H9 (cell line): ENCODE data around the gene MAP3K7CL. TPM values are rescaled to one million over a fixed set of nuclear protein-coding genes. Genes with fewer than 3 reads are reported as not detected.

Source experiments
- DNase-seq: peaks from one replicate; pipeline ENCODE4 v3.0.0-alpha.2; 2017
- H2AFZ ChIP-seq: one replicate; pipeline ENCODE4 v1.6.1; 2013; ENCODE audit warnings: mild to moderate bottlenecking, low read length, control low read depth, moderate library complexity
- H2AK5ac ChIP-seq: 2 replicates; pipeline ENCODE4 v1.6.1; 2013; ENCODE audit warnings: low read length, control low read depth, mixed read lengths; ENCODE audit not compliant: insufficient read length
- H2BK120ac ChIP-seq: one replicate; pipeline ENCODE4 v1.6.1; 2013; ENCODE audit warnings: low read depth, mild to moderate bottlenecking, low read length, control low read depth, inconsistent platforms; ENCODE audit not compliant: poor library complexity, severe bottlenecking
- H2BK12ac ChIP-seq: 2 replicates; pipeline ENCODE4 v1.6.1; 2013; ENCODE audit warnings: low read length, control low read depth, mixed read lengths, low read depth; ENCODE audit not compliant: insufficient read length
- H2BK15ac ChIP-seq: 2 replicates; pipeline ENCODE4 v1.6.1; 2013; ENCODE audit warnings: low read depth, low read length, control low read depth
- H2BK20ac ChIP-seq: one replicate; pipeline ENCODE4 v1.6.1; 2013; ENCODE audit warnings: low read depth, mild to moderate bottlenecking, low read length, control low read depth, inconsistent platforms; ENCODE audit not compliant: poor library complexity, severe bottlenecking
- H2BK5ac ChIP-seq: 2 replicates; pipeline ENCODE4 v1.6.1; 2013; ENCODE audit warnings: low read length, control low read depth, mixed read lengths; ENCODE audit not compliant: insufficient read length
- H3K14ac ChIP-seq: 2 replicates; pipeline ENCODE4 v1.6.1; 2013; ENCODE audit warnings: low read length, control low read depth; ENCODE audit not compliant: insufficient read depth
- H3K18ac ChIP-seq: 2 replicates; pipeline ENCODE4 v1.6.1; 2013; ENCODE audit warnings: low read depth, mild to moderate bottlenecking, mixed read lengths, low read length, control low read depth; ENCODE audit not compliant: insufficient read length
- H3K23ac ChIP-seq: 2 replicates; pipeline ENCODE4 v1.6.1; 2013; ENCODE audit warnings: low read length, control low read depth, mixed read lengths, low read depth; ENCODE audit not compliant: insufficient read length
- H3K23me2 ChIP-seq: 2 replicates; pipeline ENCODE4 v1.6.1; 2013; ENCODE audit warnings: low read depth, mild to moderate bottlenecking, mixed read lengths, low read length, control low read depth; ENCODE audit not compliant: insufficient read length, poor library complexity, severe bottlenecking
- H3K27ac ChIP-seq: 2 replicates; pipeline ENCODE4 v1.5.1; 2013; ENCODE audit warnings: low read length, control low read depth, mixed read lengths, low read depth; ENCODE audit not compliant: insufficient read length
- H3K27me3 ChIP-seq: 2 replicates; pipeline ENCODE4 v1.6.1; 2013; ENCODE audit warnings: low read length, control low read depth, inconsistent platforms; ENCODE audit not compliant: insufficient read depth
- H3K4ac ChIP-seq: 2 replicates; pipeline ENCODE4 v1.6.1; 2013; ENCODE audit warnings: low read depth, mild to moderate bottlenecking, control low read depth, inconsistent platforms, low read length, moderate library complexity
- H3K4me1 ChIP-seq: 2 replicates; pipeline ENCODE4 v1.6.1; 2013; ENCODE audit warnings: low read length, control low read depth, inconsistent platforms; ENCODE audit not compliant: insufficient read depth
- H3K4me2 ChIP-seq: 2 replicates; pipeline ENCODE4 v1.6.1; 2013; ENCODE audit warnings: low read length, control low read depth, mixed read lengths; ENCODE audit not compliant: insufficient read length, insufficient read depth
- H3K56ac ChIP-seq: 2 replicates; pipeline ENCODE4 v1.6.1; 2013; ENCODE audit warnings: low read depth, mild to moderate bottlenecking, mixed read lengths, low read length, control low read depth; ENCODE audit not compliant: insufficient read length
- H3K79me1 ChIP-seq: 2 replicates; pipeline ENCODE4 v1.6.1; 2013; ENCODE audit warnings: low read depth, mild to moderate bottlenecking, moderate library complexity, low read length, control low read depth, inconsistent platforms; ENCODE audit not compliant: insufficient read depth, poor library complexity, severe bottlenecking
- H3K79me2 ChIP-seq: 2 replicates; pipeline ENCODE4 v1.6.1; 2013; ENCODE audit warnings: low read length, control low read depth, inconsistent platforms; ENCODE audit not compliant: insufficient read depth
- H3K9ac ChIP-seq: 2 replicates; pipeline ENCODE4 v1.6.1; 2013; ENCODE audit warnings: low read length, control low read depth, mixed read lengths; ENCODE audit not compliant: insufficient read length; ENCODE audit errors: extremely low read depth
- H3K9me3 ChIP-seq: one replicate; pipeline ENCODE4 v1.6.1; 2013; ENCODE audit warnings: low read depth, low read length, inconsistent platforms; ENCODE audit not compliant: control insufficient read depth
- H3T11ph ChIP-seq: one replicate; pipeline ENCODE4 v1.6.1; 2013; ENCODE audit warnings: mild to moderate bottlenecking, low read length, control low read depth, inconsistent platforms
- H4K20me1 ChIP-seq: one replicate; pipeline ENCODE4 v1.6.1; 2013; ENCODE audit not compliant: control insufficient read depth, insufficient read length, insufficient read depth
- H4K5ac ChIP-seq: 2 replicates; pipeline ENCODE4 v1.6.1; 2013; ENCODE audit warnings: low read depth, mild to moderate bottlenecking, mixed read lengths, low read length, control low read depth; ENCODE audit not compliant: insufficient read length
- H4K8ac ChIP-seq: replicated peaks from 2 replicates; pipeline ENCODE4 v1.6.1; 2013; ENCODE audit warnings: low read length, control low read depth, mixed read lengths, low read depth; ENCODE audit not compliant: insufficient read length
- H4K91ac ChIP-seq: 2 replicates; pipeline ENCODE4 v1.6.1; 2013; ENCODE audit warnings: low read depth, mild to moderate bottlenecking, moderate library complexity, mixed read lengths, low read length, control low read depth; ENCODE audit not compliant: insufficient read length
- H3K27ac Mint-ChIP-seq, 3 experiments: 2 replicates in 2 of 3; 3 replicates in 1 of 3; pipeline ENCODE4 v1.8.0; 2020 to 2021; ENCODE audit warnings: mixed read lengths in 3 of 3, mild to moderate bottlenecking in 1 of 3, moderate library complexity in 1 of 3
- H3K27me3 Mint-ChIP-seq: 2 replicates; pipeline ENCODE4 v1.8.0; 2021; ENCODE audit warnings: low read depth, mild to moderate bottlenecking, moderate library complexity, mixed read lengths
- H3K36me3 Mint-ChIP-seq, 3 experiments: 2 replicates in 2 of 3; 3 replicates in 1 of 3; pipeline ENCODE4 v1.8.0; 2020 to 2021; ENCODE audit warnings: low read depth in 3 of 3, mixed read lengths in 3 of 3; ENCODE audit not compliant: insufficient read depth in 1 of 3
- H3K4me1 Mint-ChIP-seq, 2 experiments: 2 replicates each; pipeline ENCODE4 v1.8.0; 2020; ENCODE audit warnings: mixed read lengths in 2 of 2
- H3K4me3 Mint-ChIP-seq, 2 experiments: 2 replicates in 1 of 2; 3 replicates in 1 of 2; pipeline ENCODE4 v1.8.0; 2020 to 2021; ENCODE audit warnings: mild to moderate bottlenecking in 2 of 2, mixed read lengths in 2 of 2, moderate library complexity in 1 of 2
- H3K9me3 Mint-ChIP-seq, 2 experiments: 2 replicates in 1 of 2; 3 replicates in 1 of 2; pipeline ENCODE4 v1.8.0; 2020; ENCODE audit warnings: mild to moderate bottlenecking in 2 of 2, mixed read lengths in 2 of 2, moderate library complexity in 1 of 2
- total RNA-seq: library from RNA; stranded (reverse); gene quantifications from 2 replicates; pipeline ENCODE4 v1.2.1, GENCODE V29; 2021
- TF ChIP-seq, protein P1 (sequence below): fragments of 200-600 bp; sonication (generic); conservative IDR thresholded peaks from 3 replicates; pipeline ENCODE4 v1.8.0; 2021; ENCODE audit warnings: antibody characterized with exemption, mild to moderate bottlenecking

Gene MAP3K7CL
- total RNA-seq, 1 experiment from 2014 or later = not detected

DNA sequence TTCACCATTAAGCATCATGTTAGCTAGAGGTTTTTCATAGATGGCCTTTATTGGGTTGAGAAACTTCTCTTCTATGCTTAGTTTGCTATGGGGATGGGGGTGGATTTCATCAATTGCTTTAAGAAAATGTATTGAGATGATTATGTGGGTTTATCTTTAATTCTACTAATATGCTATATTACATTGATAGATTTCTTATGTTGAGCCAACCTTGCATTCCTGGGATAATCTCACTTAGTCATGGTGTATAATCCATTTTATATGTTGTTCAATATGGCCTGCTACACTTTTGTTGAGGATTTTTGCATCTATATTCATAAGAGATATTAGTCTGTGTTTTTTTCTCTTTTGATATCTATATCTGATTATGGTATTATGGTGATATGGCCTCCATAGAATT lies 70.7 kb downstream of the MAP3K7CL start:
- H3K9me3 Mint-ChIP-seq = peaks cover 14 to 28% of the 10 kb centered on the region in 2 experiments
- Histone ChIP-seq H3K4me1 (no peaks in the 10 kb centered on the region), H2BK15ac (no peak overlapping the region), H3K27ac (no peak overlapping the region), H4K91ac (no peak overlapping the region), H3K23ac (no peak overlapping the region), H3K14ac (no peak overlapping the region), H2AFZ (no peak overlapping the region), H3K9me3 (no peaks in the 10 kb centered on the region), H2BK120ac (no peak overlapping the region), H3K18ac (no peak overlapping the region), H2AK5ac (no peak overlapping the region), H2BK20ac (no peak overlapping the region), H4K5ac (no peak overlapping the region), H2BK5ac (no peak overlapping the region), H3K79me1 (no peaks in the 10 kb centered on the region), H3T11ph (no peak overlapping the region), H3K79me2 (no peaks in the 10 kb centered on the region), H3K4me2 (no peak overlapping the region), H2BK12ac (no peak overlapping the region), H4K20me1 (no peaks in the 10 kb centered on the region), H3K27me3 (no peaks in the 10 kb centered on the region), H3K9ac (no peak overlapping the region), H4K8ac (no peak overlapping the region), H3K4ac (no peak overlapping the region), H3K23me2 (no peaks in the 10 kb centered on the region), H3K56ac (no peak overlapping the region)
- no peak overlapping the region for H3K27ac Mint-ChIP-seq
- H3K4me1 Mint-ChIP-seq = peaks cover 0 to under 1% of the 10 kb centered on the region in 2 experiments; a peak in 1 of 4 replicates
- no peak overlapping the region for H3K4me3 Mint-ChIP-seq
- no peak for DNase-seq
- H3K27me3 Mint-ChIP-seq = no peaks in the 10 kb centered on the region
- TF ChIP-seq, protein P1, sequence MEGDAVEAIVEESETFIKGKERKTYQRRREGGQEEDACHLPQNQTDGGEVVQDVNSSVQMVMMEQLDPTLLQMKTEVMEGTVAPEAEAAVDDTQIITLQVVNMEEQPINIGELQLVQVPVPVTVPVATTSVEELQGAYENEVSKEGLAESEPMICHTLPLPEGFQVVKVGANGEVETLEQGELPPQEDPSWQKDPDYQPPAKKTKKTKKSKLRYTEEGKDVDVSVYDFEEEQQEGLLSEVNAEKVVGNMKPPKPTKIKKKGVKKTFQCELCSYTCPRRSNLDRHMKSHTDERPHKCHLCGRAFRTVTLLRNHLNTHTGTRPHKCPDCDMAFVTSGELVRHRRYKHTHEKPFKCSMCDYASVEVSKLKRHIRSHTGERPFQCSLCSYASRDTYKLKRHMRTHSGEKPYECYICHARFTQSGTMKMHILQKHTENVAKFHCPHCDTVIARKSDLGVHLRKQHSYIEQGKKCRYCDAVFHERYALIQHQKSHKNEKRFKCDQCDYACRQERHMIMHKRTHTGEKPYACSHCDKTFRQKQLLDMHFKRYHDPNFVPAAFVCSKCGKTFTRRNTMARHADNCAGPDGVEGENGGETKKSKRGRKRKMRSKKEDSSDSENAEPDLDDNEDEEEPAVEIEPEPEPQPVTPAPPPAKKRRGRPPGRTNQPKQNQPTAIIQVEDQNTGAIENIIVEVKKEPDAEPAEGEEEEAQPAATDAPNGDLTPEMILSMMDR = no peak
- peaks cover 10 to 21% (median 20%) of the 10 kb centered on the region in 3 experiments for H3K36me3 Mint-ChIP-seq
